GM15510 (cell line): Measurements from ENCODE around the gene CDK5R1.

ENCODE experiments used
- POLR2A ChIP-seq: IDR thresholded peaks from 3 replicates; pipeline ENCODE4 v1.6.1; 2011; ENCODE audit warnings: borderline replicate concordance; ENCODE audit not compliant: insufficient read length; ENCODE audit errors: extremely low read depth

The CDK5R1 gene

GRCh38 chr17:32515677-32516383, 29.0 kb downstream of the CDK5R1 start:
- TF ChIP-seq POLR2A: no peak

DNA sequence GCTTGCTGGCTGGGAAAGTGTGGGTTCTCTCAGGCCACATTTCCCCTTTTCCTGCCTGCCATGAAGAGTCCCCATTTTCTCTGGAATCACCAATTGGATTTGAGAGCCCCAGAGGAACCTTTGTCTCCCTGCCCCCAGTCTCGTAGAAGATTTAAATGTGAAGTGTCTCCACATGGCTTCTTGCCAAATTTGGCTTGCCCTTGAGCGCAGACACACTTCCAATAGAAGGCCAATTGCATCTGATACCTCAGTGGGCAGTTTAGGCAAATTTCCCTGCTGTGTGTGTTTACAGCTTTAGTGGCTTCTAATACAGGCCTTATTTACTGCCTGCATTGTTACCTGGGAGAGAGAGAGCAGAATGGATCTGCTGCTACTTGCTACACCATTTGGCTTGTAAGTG, 29.7 kb downstream of the CDK5R1 start:
- TF ChIP-seq POLR2A: no peak

- peak; percentile 17 for TF ChIP-seq POLR2A
These were observed 30.3 kb downstream of the CDK5R1 start for GRCh38 chr17:32516940-32517701.

DNA sequence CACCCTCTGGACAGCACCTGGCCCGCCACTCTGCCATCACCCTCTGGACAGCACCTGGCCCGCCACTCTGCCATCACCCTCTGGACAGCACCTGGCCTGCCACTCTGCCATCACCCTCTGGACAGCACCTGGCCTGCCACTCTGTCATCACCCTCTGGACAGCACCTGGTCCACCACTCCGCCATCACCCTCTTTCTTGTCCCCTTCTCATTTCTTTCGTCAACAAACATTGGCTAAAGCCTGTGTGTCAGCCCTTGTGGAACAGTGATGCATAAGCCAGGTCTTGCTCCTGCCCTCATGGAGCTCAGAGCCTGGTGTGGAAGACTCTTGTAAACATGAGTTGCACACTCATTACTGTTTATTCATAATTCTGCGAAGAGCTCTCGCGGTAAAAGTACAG, 31.2 kb downstream of the CDK5R1 start:
- TF ChIP-seq POLR2A: no peak

- no peak for TF ChIP-seq POLR2A
These were observed 31.9 kb downstream of the CDK5R1 start for GRCh38 chr17:32518646-32519227.

- TF ChIP-seq POLR2A: peak; percentile 17
These were observed 32.7 kb downstream of the CDK5R1 start for GRCh38 chr17:32519228-32520103.

DNA sequence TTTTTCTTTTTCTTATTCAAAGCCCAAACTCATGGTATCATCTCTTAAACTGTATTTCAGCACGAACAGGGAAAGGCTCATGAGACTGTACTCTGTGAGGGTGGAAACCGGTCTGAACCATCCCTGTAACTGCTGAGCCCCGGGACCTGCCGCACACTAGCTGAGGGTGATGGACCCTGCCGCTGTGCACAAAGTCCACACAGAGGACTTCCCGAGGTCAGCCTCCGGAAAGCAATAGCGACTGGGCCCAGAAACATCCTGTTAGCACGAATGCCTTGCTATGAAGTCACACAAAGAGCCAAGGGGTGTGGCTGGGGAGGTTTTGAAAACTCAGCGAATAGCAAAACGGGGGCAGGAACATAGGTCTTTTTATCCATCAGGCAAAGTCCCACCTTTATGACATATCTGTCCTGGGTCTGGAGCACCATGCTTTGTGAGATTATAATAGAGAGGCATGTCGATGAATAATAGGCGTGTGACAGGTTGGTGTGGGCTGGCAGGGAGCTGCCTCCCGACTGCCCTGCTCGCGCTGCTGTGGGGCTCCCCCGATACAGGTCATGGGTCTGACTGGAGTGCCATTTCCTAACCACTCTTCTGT, 33.4 kb downstream of the CDK5R1 start:
- TF ChIP-seq POLR2A: peak; percentile 62

DNA sequence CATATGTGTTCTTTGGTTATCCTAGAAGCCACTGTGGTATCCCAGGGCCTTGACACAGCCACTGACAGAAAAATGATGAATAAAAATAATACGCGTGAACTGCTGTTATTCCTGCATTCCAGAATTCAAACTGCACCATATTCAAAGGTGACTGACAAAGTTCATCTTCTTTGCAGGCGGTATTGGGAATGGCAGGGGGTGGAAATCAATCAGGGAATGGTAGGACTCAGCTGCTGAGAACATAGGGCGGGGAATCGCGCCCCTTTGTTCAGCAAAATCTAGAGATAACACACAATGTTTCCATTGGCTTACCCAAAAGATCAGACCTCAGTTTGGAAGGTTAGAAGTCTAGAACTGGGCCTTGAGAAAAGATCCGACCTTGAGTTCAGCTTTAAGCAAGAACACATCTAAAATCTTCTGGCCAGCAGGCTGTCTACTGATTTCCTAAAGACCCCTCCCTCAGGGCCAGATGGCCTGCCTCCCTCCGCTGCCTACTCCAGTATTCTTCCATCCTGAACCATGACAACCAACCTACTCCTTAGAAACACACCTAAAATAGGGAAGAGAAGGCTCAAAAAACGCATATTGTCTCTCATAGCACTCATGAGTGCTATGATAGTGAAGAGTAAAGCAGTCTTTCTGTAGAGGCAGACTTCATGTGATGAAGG, 34.1 kb downstream of the CDK5R1 start:
- TF ChIP-seq POLR2A: no peak

- TF ChIP-seq POLR2A: peak; percentile 22
These were observed 36.4 kb downstream of the CDK5R1 start for GRCh38 chr17:32523017-32523680.

- no peak for TF ChIP-seq POLR2A
These were observed 37.2 kb downstream of the CDK5R1 start for GRCh38 chr17:32523827-32524552.

DNA sequence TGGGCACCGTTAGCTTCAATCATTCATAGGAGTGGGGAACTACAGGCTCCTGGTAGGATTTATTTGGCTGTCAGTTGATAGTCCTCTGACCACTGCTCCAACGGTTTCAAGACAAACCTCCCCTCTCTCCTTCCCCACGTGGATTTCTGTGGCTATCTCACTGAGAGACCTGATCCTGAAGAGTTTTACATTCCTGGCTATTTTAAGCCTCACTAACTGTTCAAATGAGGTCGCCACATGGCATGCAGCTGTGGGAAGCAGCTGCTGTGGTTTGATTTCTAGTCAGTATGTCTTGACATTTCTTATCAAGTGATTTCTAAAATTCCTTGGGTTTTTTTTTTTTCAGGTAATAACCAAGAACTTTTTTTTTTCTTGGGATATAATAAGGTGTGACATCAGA, 38.3 kb downstream of the CDK5R1 start:
- no peak for TF ChIP-seq POLR2A

DNA sequence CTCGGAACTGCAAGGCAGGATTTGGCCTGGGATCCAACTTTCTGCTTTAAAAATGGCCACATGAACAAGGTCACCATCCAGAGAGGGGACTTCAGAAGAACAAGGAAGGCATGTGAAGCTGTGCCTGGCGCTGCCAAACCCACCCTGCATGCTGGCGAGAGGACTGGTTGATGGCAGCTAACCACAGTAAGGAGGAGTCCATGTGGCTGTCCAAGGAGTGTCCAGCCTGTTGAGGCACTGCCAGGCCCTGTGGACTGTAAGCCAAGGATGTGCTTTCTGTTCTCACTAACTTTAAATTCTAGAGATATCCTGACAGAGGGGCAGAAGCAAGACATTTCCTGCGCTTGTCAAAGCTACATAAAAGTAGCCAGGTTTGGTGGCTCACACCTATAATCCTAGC, 40.4 kb downstream of the CDK5R1 start:
- TF ChIP-seq POLR2A: no peak

- TF ChIP-seq POLR2A: no peak
These were observed 42.0 kb downstream of the CDK5R1 start for GRCh38 chr17:32528825-32529224.
